B cell (primary cell): ENCODE measurements around the gene KCTD14. TPM values are rescaled to one million over a fixed set of nuclear protein-coding genes. Genes with fewer than 3 reads are reported as not detected.

Source experiments
- ATAC-seq: fragments of 200-7000 bp; cut with Tn5 transposase; one replicate; pipeline ENCODE4 v1.10.0; 2021; ENCODE audit warnings: low read depth, mild to moderate bottlenecking, moderate number of reproducible peaks, moderate library complexity
- CTCF ChIA-PET: fragments of 350-600 bp; sonication (Branson Sonifier 250); formaldehyde crosslinking; loops from one replicate; lab custom pipeline; 2021; ENCODE audit warnings: antibody characterized with exemption, inconsistent platforms; lab: Charles Lee
- POLR2A ChIA-PET: fragments of 350-600 bp; sonication (Branson Sonifier 250); formaldehyde crosslinking; loops from one replicate; lab custom pipeline; 2021; ENCODE audit warnings: antibody characterized with exemption; lab: Charles Lee
- DNase-seq: peaks from one replicate; pipeline ENCODE4 v3.0.0; 2013
- H2AFZ ChIP-seq: 2 replicates; pipeline ENCODE4 v1.6.1; 2012; ENCODE audit warnings: mild to moderate bottlenecking, low read depth, low read length; ENCODE audit not compliant: insufficient read depth, poor library complexity, severe bottlenecking
- H3K27ac ChIP-seq, 2 donors: 1 replicate in 1 of 2; 2 replicates in 1 of 2; pipeline ENCODE4 v1.5.1; 2012 to 2013; ENCODE audit warnings: low read length in 2 of 2, mild to moderate bottlenecking in 2 of 2, moderate library complexity in 1 of 2
- H3K27me3 ChIP-seq, 4 experiments: fragments of 200-600 bp in 1 of 4; sonication (generic) in 1 of 4; replicated peaks in 1 of 4; 1 replicate in 2 of 4; 2 replicates in 2 of 4; pipeline versions ENCODE4 v1.6.1 to v1.7.0; 2013 to 2016; ENCODE audit warnings: low read length in 3 of 4, mild to moderate bottlenecking in 2 of 4, mixed read lengths in 1 of 4, moderate library complexity in 1 of 4; ENCODE audit not compliant: insufficient read depth in 4 of 4, control insufficient read depth in 3 of 4; ENCODE audit errors: control extremely low read depth in 1 of 4
- H3K36me3 ChIP-seq, 2 experiments: replicated peaks in 1 of 2; 1 replicate in 1 of 2; 2 replicates in 1 of 2; pipeline versions ENCODE4 v1.6.1 to v1.7.1; 2013; ENCODE audit warnings: low read length in 1 of 2; ENCODE audit not compliant: insufficient read depth in 2 of 2, control insufficient read depth in 1 of 2; ENCODE audit errors: control extremely low read depth in 1 of 2, extremely low read depth in 1 of 2
- H3K4me1 ChIP-seq, 2 donors: fragments of 200-600 bp in 1 of 2; sonication (generic) in 1 of 2; 1 replicate in 1 of 2; 2 replicates in 1 of 2; pipeline versions ENCODE4 v1.5.1 to v1.6.1; 2013 to 2017; ENCODE audit warnings: low read length in 2 of 2; ENCODE audit not compliant: control insufficient read depth in 2 of 2, insufficient read depth in 2 of 2
- H3K4me2 ChIP-seq: replicated peaks from 2 replicates; pipeline ENCODE3; 2012; ENCODE audit warnings: mild to moderate bottlenecking, low read depth, low read length; ENCODE audit not compliant: poor library complexity, severe bottlenecking
- H3K4me3 ChIP-seq, 5 experiments: fragments of 200-600 bp in 1 of 5; sonication (generic) in 1 of 5; 1 replicate in 3 of 5; 2 replicates in 2 of 5; pipeline versions ENCODE4 v1.5.1 to v1.7.0; 2011 to 2016; ENCODE audit warnings: low read length in 4 of 5, mild to moderate bottlenecking in 4 of 5, low read depth in 2 of 5, control low read depth in 1 of 5, moderate library complexity in 1 of 5; ENCODE audit not compliant: insufficient read depth in 1 of 5; ENCODE audit errors: control extremely low read depth in 1 of 5, extremely low read depth in 1 of 5
- H3K79me2 ChIP-seq: fragments of 200-600 bp; sonication (generic); one replicate; pipeline ENCODE4 v1.6.0; 2016; ENCODE audit warnings: low read length; ENCODE audit not compliant: control insufficient read depth, insufficient read depth
- H3K9ac ChIP-seq: fragments of 200-600 bp; sonication (generic); 2 replicates; pipeline ENCODE4 v1.6.1; 2017; ENCODE audit warnings: mild to moderate bottlenecking, low read length, moderate library complexity
- H3K9me3 ChIP-seq, 3 donors: one replicate each; pipeline versions ENCODE4 v1.6.1 to v1.7.1; 2013; ENCODE audit warnings: low read length in 2 of 3; ENCODE audit not compliant: control insufficient read depth in 2 of 3, insufficient read depth in 1 of 3; ENCODE audit errors: control extremely low read depth in 1 of 3
- H4K20me1 ChIP-seq: 2 replicates; pipeline ENCODE4 v1.6.0; 2012; ENCODE audit warnings: mild to moderate bottlenecking, low read length; ENCODE audit not compliant: insufficient read depth, control insufficient read depth, poor library complexity, severe bottlenecking
- H3K27ac Mint-ChIP-seq: one replicate; pipeline ENCODE4 v1.8.0; 2021; ENCODE audit warnings: mixed read lengths
- H3K27me3 Mint-ChIP-seq: one replicate; pipeline ENCODE4 v1.8.0; 2021; ENCODE audit warnings: mixed read lengths
- H3K4me1 Mint-ChIP-seq: one replicate; pipeline ENCODE4 v1.8.0; 2021; ENCODE audit warnings: mixed read lengths
- H3K4me3 Mint-ChIP-seq: one replicate; pipeline ENCODE4 v1.8.0; 2021; ENCODE audit warnings: mixed read lengths
- H3K9me3 Mint-ChIP-seq: one replicate; pipeline ENCODE4 v1.8.0; 2022; ENCODE audit warnings: mixed read lengths; ENCODE audit not compliant: insufficient read depth
- EZH2 ChIP-seq: IDR thresholded peaks from 2 replicates; pipeline ENCODE4 v1.6.1; 2012; ENCODE audit warnings: borderline replicate concordance, low read depth, mild to moderate bottlenecking, moderate library complexity, low read length; ENCODE audit not compliant: insufficient read depth, poor library complexity, severe bottlenecking
- WGBS: methylation state at CpG from one replicate; pipeline ENCODE4 v1.1.5; 2013; ENCODE audit warnings: missing lambda C conversion rate; ENCODE audit not compliant: insufficient coverage; 5-methylcytosine and 5-hydroxymethylcytosine counted together
- intact Hi-C: fragments of 100-400 bp; cut with micrococcal nuclease; formaldehyde crosslinking; loops from one replicate; pipeline ENCODE4 v1.10.0; 2022
- polyA plus RNA-seq: library from polyadenylated mRNA; depleted of rRNA; stranded (reverse); fragments of >200 nt; gene quantifications from 2 replicates; pipeline ENCODE4 v1.2.3, GENCODE V29; 2012
- total RNA-seq, 2 donors: library from RNA; stranded (reverse); fragments of 120-200 nt in 1 of 2; gene quantifications; 1 replicate in 1 of 2; 2 replicates in 1 of 2; pipeline versions ENCODE4 v1.2.3 to v1.2.4, GENCODE V29; 2013 to 2022
- TF ChIP-seq, protein P1 (sequence below): fragments of 200-600 bp; IDR thresholded peaks from one replicate; pipeline ENCODE4 v1.8.0; 2022; ENCODE audit warnings: antibody characterized with exemption, mild to moderate bottlenecking

KCTD14 gene
- total and polyA plus RNA-seq, 2 donors (not counting 1 experiment from before 2014, with no cell fraction given) = 0.18 TPM; not detected in 1

DNA sequence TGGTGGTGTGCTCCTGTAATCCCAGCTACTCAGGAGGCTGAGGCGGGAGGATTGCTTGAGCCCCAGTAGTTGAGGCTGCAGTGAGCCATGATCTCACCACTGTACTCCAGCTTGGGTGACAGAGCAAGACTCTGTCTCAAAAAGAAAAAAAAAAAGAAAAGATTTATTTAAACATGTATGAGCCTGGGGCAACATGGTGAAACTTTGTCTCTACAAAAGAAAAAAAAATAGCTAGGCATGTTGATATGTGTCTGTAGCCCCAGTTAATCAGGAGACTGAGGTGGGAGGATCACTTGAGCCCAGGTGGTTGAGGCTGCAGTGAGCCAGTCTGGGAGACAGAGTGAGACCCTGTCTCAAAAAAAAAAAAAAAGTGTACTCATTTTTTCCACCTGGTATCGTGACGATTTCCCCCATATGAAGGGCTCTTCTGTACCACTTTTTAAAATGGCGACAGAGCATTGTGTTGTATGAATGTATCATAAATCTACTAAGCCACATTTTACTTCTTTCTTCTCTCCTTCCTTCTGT is 16.4 kb upstream of the KCTD14 start:
- WGBS = 100% methylated on average over 1 of the region's 4 CpGs
- peaks cover 10% of the 10 kb centered on the region for H3K4me1 Mint-ChIP-seq
- H3K4me3 ChIP-seq = no peak overlapping the region
- intact Hi-C loops = no loop called here
- H3K4me1 ChIP-seq = peaks cover 5 to 6% of the 10 kb centered on the region in 2 donors
- ATAC-seq (no peak), DNase-seq (no peak)
- H4K20me1 ChIP-seq = no peaks in the 10 kb centered on the region
- no peaks in the 10 kb centered on the region for H3K27me3 ChIP-seq
- no peak for TF ChIP-seq EZH2
- TF ChIP-seq, protein P1, sequence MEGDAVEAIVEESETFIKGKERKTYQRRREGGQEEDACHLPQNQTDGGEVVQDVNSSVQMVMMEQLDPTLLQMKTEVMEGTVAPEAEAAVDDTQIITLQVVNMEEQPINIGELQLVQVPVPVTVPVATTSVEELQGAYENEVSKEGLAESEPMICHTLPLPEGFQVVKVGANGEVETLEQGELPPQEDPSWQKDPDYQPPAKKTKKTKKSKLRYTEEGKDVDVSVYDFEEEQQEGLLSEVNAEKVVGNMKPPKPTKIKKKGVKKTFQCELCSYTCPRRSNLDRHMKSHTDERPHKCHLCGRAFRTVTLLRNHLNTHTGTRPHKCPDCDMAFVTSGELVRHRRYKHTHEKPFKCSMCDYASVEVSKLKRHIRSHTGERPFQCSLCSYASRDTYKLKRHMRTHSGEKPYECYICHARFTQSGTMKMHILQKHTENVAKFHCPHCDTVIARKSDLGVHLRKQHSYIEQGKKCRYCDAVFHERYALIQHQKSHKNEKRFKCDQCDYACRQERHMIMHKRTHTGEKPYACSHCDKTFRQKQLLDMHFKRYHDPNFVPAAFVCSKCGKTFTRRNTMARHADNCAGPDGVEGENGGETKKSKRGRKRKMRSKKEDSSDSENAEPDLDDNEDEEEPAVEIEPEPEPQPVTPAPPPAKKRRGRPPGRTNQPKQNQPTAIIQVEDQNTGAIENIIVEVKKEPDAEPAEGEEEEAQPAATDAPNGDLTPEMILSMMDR = no peak
- no peak overlapping the region for H3K4me3 Mint-ChIP-seq
- no peaks in the 10 kb centered on the region for H3K36me3 ChIP-seq
- H3K9me3 Mint-ChIP-seq = no peaks in the 10 kb centered on the region
- CTCF ChIA-PET = no interaction called here
- H3K27me3 Mint-ChIP-seq = peaks cover 9% of the 10 kb centered on the region
- H3K27ac ChIP-seq = no peak overlapping the region
- no peak overlapping the region for H3K4me2 ChIP-seq
- no peak overlapping the region for H3K9ac ChIP-seq
- no peaks in the 10 kb centered on the region for H3K79me2 ChIP-seq
- POLR2A ChIA-PET = no interaction called here
- no peaks in the 10 kb centered on the region for H3K9me3 ChIP-seq
- no peak overlapping the region for H3K27ac Mint-ChIP-seq
- H2AFZ ChIP-seq = peak overlapping the region; percentile 69

DNA sequence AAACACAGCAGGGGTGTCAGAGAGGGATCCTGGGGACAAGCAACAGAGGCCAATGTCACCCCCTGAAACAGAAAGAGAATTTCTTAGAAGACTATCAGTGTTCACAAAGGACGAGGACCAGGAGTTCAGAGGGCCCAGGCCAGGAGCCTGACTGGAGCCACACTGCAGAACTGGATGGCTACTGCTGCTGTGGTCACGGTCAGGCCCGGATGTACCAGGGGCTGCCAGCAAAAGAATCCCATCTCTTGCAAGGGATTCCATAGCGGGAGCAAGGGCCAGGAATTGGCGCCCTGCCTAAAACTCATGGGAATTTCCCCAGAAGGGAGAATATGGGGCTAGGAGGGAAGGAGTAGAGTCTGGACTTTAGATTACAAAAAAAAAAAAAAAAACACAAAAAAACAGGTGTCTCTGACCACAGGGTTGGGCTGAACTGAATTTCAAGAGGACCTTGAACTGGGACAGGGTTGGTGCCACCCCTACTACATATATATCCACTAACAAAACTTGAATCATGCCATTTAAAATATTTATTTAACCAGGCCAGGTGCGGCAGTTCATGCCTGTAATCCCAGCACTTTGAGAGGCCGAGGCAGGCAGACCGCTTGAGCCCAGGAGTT is 15.7 kb upstream of the KCTD14 start:
- peaks cover 10% of the 10 kb centered on the region for H3K4me1 Mint-ChIP-seq
- H3K27me3 Mint-ChIP-seq = peaks cover 6% of the 10 kb centered on the region
- POLR2A ChIA-PET = no interaction called here
- Histone ChIP-seq H3K27ac (no peak overlapping the region), H3K4me1 (peaks cover 5 to 6% of the 10 kb centered on the region in 2 donors), H3K4me2 (no peak overlapping the region), H3K9ac (no peak overlapping the region), H3K36me3 (no peaks in the 10 kb centered on the region), H3K79me2 (no peaks in the 10 kb centered on the region), H4K20me1 (no peaks in the 10 kb centered on the region), H3K9me3 (no peaks in the 10 kb centered on the region), H3K27me3 (no peaks in the 10 kb centered on the region), H2AFZ (no peak overlapping the region), H3K4me3 (no peak overlapping the region)
- TF ChIP-seq, protein P1 = no peak
- no peak for TF ChIP-seq EZH2
- no peak for ATAC-seq
- CTCF ChIA-PET = no interaction called here
- intact Hi-C loops = no loop called here
- WGBS = 95% methylated on average over 5 of the region's 8 CpGs
- no peak overlapping the region for H3K27ac Mint-ChIP-seq
- H3K4me3 Mint-ChIP-seq = no peak overlapping the region
- no peaks in the 10 kb centered on the region for H3K9me3 Mint-ChIP-seq
- DNase-seq = no peak
